Endothelial cell of umbilical vein (primary cell): ENCODE measurements around the gene CXADR. TPM values are rescaled to one million over a fixed set of nuclear protein-coding genes. Genes with fewer than 3 reads are reported as not detected.

Experiments
- BruUV-seq: library from RNA; stranded (reverse); fragments of 400-500 nt; replicated peaks from 2 replicates; lab custom pipeline; 2021; lab: Mats Ljungman, UMichigan
- CTCF ChIA-PET: fragments of 300-600, 350-600 bp; sonication (Branson Sonifier 250); formaldehyde crosslinking; loops from one replicate; lab custom pipeline; 2021; ENCODE audit warnings: antibody characterized with exemption, inconsistent platforms; lab: Charles Lee
- POLR2A ChIA-PET: fragments of 300-600, 350-600 bp; sonication (Branson Sonifier 250); formaldehyde crosslinking; loops from one replicate; lab custom pipeline; 2021; ENCODE audit warnings: antibody characterized with exemption, inconsistent platforms; lab: Charles Lee
- DNase-seq: peaks from one replicate; pipeline ENCODE4 v3.0.0-alpha.2; 2011; ENCODE audit warnings: low read depth, low spot score
- FAIRE-seq: peaks from 2 replicates; lab custom pipeline; 2011; peaks lifted over from hg19 to GRCh38; lab: Jason Lieb, UNC
- H2AFZ ChIP-seq: 2 replicates; pipeline ENCODE4 v1.6.0; 2012; ENCODE audit warnings: low read depth, low read length, control low read depth, inconsistent platforms
- H3K27ac ChIP-seq: 2 replicates; pipeline ENCODE4 v1.5.1; 2011; ENCODE audit warnings: low read depth, mild to moderate bottlenecking, control low read depth, low read length, moderate library complexity; ENCODE audit not compliant: insufficient read depth
- H3K27me3 ChIP-seq, 2 experiments: 2 replicates each; pipeline versions ENCODE4 v1.6.0 to v1.6.1; 2011; ENCODE audit warnings: low read length in 2 of 2, mixed read lengths in 1 of 2; ENCODE audit not compliant: control insufficient read depth in 2 of 2, insufficient read depth in 2 of 2
- H3K36me3 ChIP-seq, 2 experiments: 2 replicates in 1 of 2; 3 replicates in 1 of 2; pipeline ENCODE4 v1.5.1; 2011; ENCODE audit warnings: low read length in 2 of 2, mild to moderate bottlenecking in 1 of 2, moderate library complexity in 1 of 2; ENCODE audit not compliant: control insufficient read depth in 2 of 2, insufficient read depth in 2 of 2; ENCODE audit errors: extremely low read depth in 1 of 2
- H3K4me1 ChIP-seq: 3 replicates; pipeline ENCODE4 v1.5.1; 2011; ENCODE audit warnings: mild to moderate bottlenecking, low read length; ENCODE audit not compliant: control insufficient read depth, insufficient read depth; ENCODE audit errors: extremely low read depth
- H3K4me2 ChIP-seq: 2 replicates; pipeline ENCODE4 v1.6.1; 2011; ENCODE audit warnings: low read length, control low read depth, mixed read lengths; ENCODE audit not compliant: insufficient read depth
- H3K4me3 ChIP-seq, 3 experiments: fragments of 200-600 bp in 1 of 3; sonication (generic), shearing (Covaris generic) in 1 of 3; replicated peaks in 1 of 3; 2 replicates each; pipeline ENCODE4 v1.5.1; 2011 to 2016; ENCODE audit warnings: control low read depth in 3 of 3, low read length in 3 of 3, mild to moderate bottlenecking in 2 of 3, inconsistent platforms in 1 of 3, low read depth in 1 of 3, moderate library complexity in 1 of 3; ENCODE audit not compliant: insufficient read depth in 1 of 3
- H3K79me2 ChIP-seq: 2 replicates; pipeline ENCODE4 v1.6.0; 2012; ENCODE audit warnings: low read length, inconsistent platforms; ENCODE audit not compliant: control insufficient read depth, insufficient read depth
- H3K9ac ChIP-seq: replicated peaks from 2 replicates; pipeline ENCODE3; 2011; ENCODE audit warnings: low read length, control low read depth; ENCODE audit not compliant: insufficient read depth; ENCODE audit errors: extremely low read depth
- H3K9me1 ChIP-seq: replicated peaks from 3 replicates; pipeline ENCODE4 v1.6.0; 2011; ENCODE audit warnings: mild to moderate bottlenecking, low read length; ENCODE audit not compliant: control insufficient read depth, insufficient read depth; ENCODE audit errors: extremely low read depth
- H3K9me3 ChIP-seq: replicated peaks from 2 replicates; pipeline ENCODE4 v1.5.1; 2012; ENCODE audit warnings: low read length, inconsistent platforms; ENCODE audit not compliant: control insufficient read depth, insufficient read depth
- H4K20me1 ChIP-seq: replicated peaks from 2 replicates; pipeline ENCODE3; 2011; ENCODE audit warnings: mild to moderate bottlenecking, low read length; ENCODE audit not compliant: control insufficient read depth, insufficient read depth; ENCODE audit errors: extremely low read depth
- EZH2 ChIP-seq: IDR thresholded peaks from 2 replicates; pipeline ENCODE4 v1.6.1; 2012; ENCODE audit warnings: borderline replicate concordance, low read depth, mild to moderate bottlenecking, moderate library complexity, low read length, inconsistent platforms; ENCODE audit not compliant: severe bottlenecking
- FOS ChIP-seq: IDR thresholded peaks from 2 replicates; pipeline ENCODE4 v1.6.1; 2011; ENCODE audit warnings: mild to moderate bottlenecking, low read length, moderate library complexity, borderline replicate concordance; ENCODE audit not compliant: insufficient read depth
- JUN ChIP-seq: IDR thresholded peaks from 2 replicates; pipeline ENCODE4 v1.6.1; 2011; ENCODE audit warnings: borderline replicate concordance, low read depth; ENCODE audit not compliant: insufficient read length, insufficient read depth
- MYC ChIP-seq: IDR thresholded peaks from one replicate; pipeline ENCODE4 v1.6.1; 2011; ENCODE audit warnings: mild to moderate bottlenecking, low read depth, low read length
- POLR2AphosphoS5 ChIP-seq: IDR thresholded peaks from 2 replicates; pipeline ENCODE4 v1.6.1; 2012; ENCODE audit warnings: low read depth, mild to moderate bottlenecking, control low read depth, low read length, moderate library complexity; ENCODE audit not compliant: insufficient read depth
- dilution Hi-C: fragments of 300-500 bp; cut with MboI; formaldehyde crosslinking; loops from one replicate; pipeline ENCODE4 v1.15.0; 2019; ENCODE audit warnings: low sequenced_read_pairs; ENCODE audit not compliant: extremely low pct_ligation_motif_present
- intact Hi-C: fragments of 100-400 bp; cut with micrococcal nuclease; formaldehyde crosslinking; loops from one replicate; pipeline ENCODE4 v1.10.0; 2022
- polyA plus RNA-seq, 4 experiments: library from polyadenylated mRNA; depleted of rRNA in 3 of 4; stranded (reverse) in 3 of 4; unstranded in 1 of 4; fragments of >200 nt; gene quantifications; 2 replicates each; pipeline versions ENCODE4 v1.2.1 to v1.2.3, GENCODE V29; 2011 to 2012; ENCODE audit warnings: missing spikeins in 1 of 4
- total RNA-seq: library from RNA; stranded (reverse); gene quantifications from 2 replicates; pipeline ENCODE4 v1.2.3, GENCODE V29; 2021
- TF ChIP-seq, protein P1 (sequence below): IDR thresholded peaks from 2 replicates; pipeline ENCODE4 v1.6.1; 2011; ENCODE audit not compliant: insufficient read depth, insufficient read length

Gene CXADR
- total and polyA plus RNA-seq, 2 donors (not counting 3 experiments of a cell fraction or from before 2014, with no cell fraction given): 3.2 to 12.2 TPM

DNA sequence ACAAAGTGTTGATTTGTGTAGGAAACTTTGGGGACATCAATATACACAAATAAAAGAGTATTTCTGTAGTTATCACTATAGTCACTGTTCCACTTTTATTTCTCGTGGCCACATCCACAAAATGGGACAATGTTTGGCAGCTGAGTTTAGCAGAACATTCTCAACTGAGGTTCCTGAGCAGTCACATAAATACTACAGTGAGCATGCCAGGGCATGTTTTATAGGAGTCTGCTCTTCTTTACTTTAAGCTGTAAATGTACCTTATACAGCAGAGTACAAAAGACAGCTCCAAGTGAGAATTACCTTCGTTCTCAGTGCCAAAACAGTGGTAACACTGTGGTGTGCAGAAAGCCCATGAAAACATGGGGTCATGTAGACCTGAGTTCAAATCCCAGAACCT, 94.8 kb downstream of the CXADR start:
- H2AFZ ChIP-seq: no peak overlapping the region
- H3K4me1 ChIP-seq: peaks cover 10% of the 10 kb centered on the region
- peaks cover 78% of the 10 kb centered on the region for H3K79me2 ChIP-seq
- no peak overlapping the region for H3K4me2 ChIP-seq
- H3K36me3 ChIP-seq: peaks cover 12 to 25% of the 10 kb centered on the region in 2 experiments
- no TSS peak for BruUV-seq
- POLR2A ChIA-PET: no interaction called here
- peak; percentile 22 for DNase-seq
- H3K27me3 ChIP-seq: no peaks in the 10 kb centered on the region
- CTCF ChIA-PET: interaction anchor here (1.7 kb wide), 1 partner anchor 221 kb away, joined by 7 read pairs; no protein-coding TSS in a partner anchor
- H3K9ac ChIP-seq: no peak overlapping the region
- no peak overlapping the region for H3K4me3 ChIP-seq
- intact Hi-C loops: no loop called here
- TF ChIP-seq, protein P1, sequence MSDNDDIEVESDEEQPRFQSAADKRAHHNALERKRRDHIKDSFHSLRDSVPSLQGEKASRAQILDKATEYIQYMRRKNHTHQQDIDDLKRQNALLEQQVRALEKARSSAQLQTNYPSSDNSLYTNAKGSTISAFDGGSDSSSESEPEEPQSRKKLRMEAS: no peak
- TF ChIP-seq FOS (no peak), MYC (no peak), POLR2AphosphoS5 (no peak)
- no peaks in the 10 kb centered on the region for H3K9me3 ChIP-seq
- dilution Hi-C loops: no loop called here
- H3K27ac ChIP-seq: no peak overlapping the region
- no peaks in the 10 kb centered on the region for H4K20me1 ChIP-seq
- FAIRE-seq: no peak
- H3K9me1 ChIP-seq: no peaks in the 10 kb centered on the region

DNA sequence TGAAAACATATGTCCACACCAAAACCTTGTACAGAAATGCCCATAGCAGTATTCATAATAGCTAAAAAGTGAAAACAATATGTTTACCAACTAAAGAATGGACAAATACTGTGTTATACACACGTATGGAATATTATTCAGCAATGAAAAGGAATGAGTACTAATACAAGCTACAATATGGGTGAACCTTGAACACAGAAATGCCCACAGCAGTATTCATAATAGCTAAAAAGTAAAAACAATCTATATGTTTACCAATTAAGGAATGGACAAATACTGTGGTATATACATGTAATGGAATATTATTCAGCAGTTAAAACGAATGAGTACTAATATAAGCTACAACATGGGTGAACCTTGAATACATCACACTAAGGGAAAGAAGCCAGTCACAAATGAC, 96.8 kb downstream of the CXADR start:
- DNase-seq (no peak), FAIRE-seq (no peak)
- dilution Hi-C loops (no loop called here), intact Hi-C loops (loop anchor here (2.0 to 5.0 kb wide), 3 partner anchors 97 to 1947 kb away; partner anchors contain the start of gene CXADR)
- no peaks in the 10 kb centered on the region for H4K20me1 ChIP-seq
- POLR2A ChIA-PET: no interaction called here
- no peak overlapping the region for H3K9ac ChIP-seq
- no peak overlapping the region for H3K4me2 ChIP-seq
- H3K4me3 ChIP-seq: no peak overlapping the region
- TF ChIP-seq EZH2: no peak
- TF ChIP-seq JUN: no peak
- TF ChIP-seq POLR2AphosphoS5: no peak
- no peaks in the 10 kb centered on the region for H3K9me3 ChIP-seq
- BruUV-seq: no TSS peak
- H3K27me3 ChIP-seq: no peaks in the 10 kb centered on the region
- no peak overlapping the region for H2AFZ ChIP-seq
- H3K36me3 ChIP-seq: peaks cover 7 to 14% of the 10 kb centered on the region in 2 experiments
- H3K4me1 ChIP-seq: peaks cover 10% of the 10 kb centered on the region
- H3K27ac ChIP-seq: no peak overlapping the region
- H3K9me1 ChIP-seq: no peaks in the 10 kb centered on the region
- CTCF ChIA-PET: interaction anchor here (0.9 to 2.7 kb wide), 4 partner anchors 8 to 223 kb away, joined by 3 to 14 read pairs (median 8); partner anchors contain the start of gene CXADR
- peaks cover 68% of the 10 kb centered on the region for H3K79me2 ChIP-seq
